MM.1S (cell line): ENCODE results near the gene CXCR2.
"Not testable (repeated sequence)": the region's sequence is repeated elsewhere in the genome, so short reads cannot be mapped to it uniquely, and the experiment has no call there.

Source experiments
- CTCF ChIP-seq: fragments of 300-600 bp; sonication (generic); IDR thresholded peaks from 2 replicates; pipeline ENCODE4 v1.5.1; 2016; ENCODE audit warnings: antibody characterized with exemption, low read length, mixed read lengths
- EZH2 ChIP-seq: fragments of 300-600 bp; sonication (generic); optimal IDR thresholded peaks from 2 replicates; pipeline ENCODE3; 2017; ENCODE audit warnings: low read depth, mild to moderate bottlenecking, antibody characterized with exemption, low read length, mixed read lengths

- not testable (repeated sequence) for TF ChIP-seq CTCF, EZH2
These were observed 17.0 kb upstream of the CXCR2 start for GRCh38 chr2:218108834-218109233.
